Measurements from ENCODE around the gene SENP8. TPM values are rescaled to one million over a fixed set of nuclear protein-coding genes. Genes with fewer than 3 reads are reported as not detected.

Gene SENP8
- total and polyA plus RNA-seq, 12 donors, result 1.8 to 8.8 (median 6.6) TPM

DNA sequence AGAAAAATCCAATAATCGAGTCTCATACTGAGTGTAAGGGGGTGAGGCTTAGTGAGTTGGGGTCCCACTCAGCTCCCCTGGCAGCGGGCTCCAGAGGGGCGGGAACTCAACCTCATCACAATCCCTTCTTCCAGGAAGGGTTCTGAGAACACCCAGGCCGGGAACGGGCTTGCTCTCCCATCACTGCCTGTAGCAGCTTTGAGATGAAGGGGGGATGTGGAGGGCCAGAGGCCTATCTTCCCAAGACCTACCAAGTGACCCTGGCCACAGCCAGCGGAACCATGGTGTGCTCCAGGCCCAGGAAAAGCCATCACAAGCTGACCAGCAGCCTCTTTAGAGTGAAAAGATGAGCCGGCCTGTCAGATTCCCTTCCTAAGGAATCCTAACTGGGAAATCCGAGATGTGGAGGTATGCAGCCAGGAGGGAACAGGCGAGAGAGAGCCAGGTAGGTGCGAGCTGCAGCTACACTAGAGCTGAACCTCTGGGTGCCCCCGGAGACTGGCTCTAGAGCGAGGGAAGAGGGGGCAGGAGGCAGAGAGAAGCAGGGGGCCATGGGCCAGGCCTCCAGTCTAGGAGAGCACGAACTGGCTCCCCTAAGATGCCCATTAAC, 60.9 kb downstream of the SENP8 start:
- Histone ChIP-seq H3K27ac (no peak overlapping the region), H3K4me1 (peaks cover 3 to 23% (median 15%) of the 10 kb centered on the region in 9 donors), H3K27me3 (peaks cover 0 to 16% (median 12%) of the 10 kb centered on the region in 7 donors), H3K36me3 (no peaks in the 10 kb centered on the region), H3K4me3 (no peak overlapping the region), H3K9me3 (no peaks in the 10 kb centered on the region)
- WGBS, 2 donors, result 92 to 96% methylated on average over 13 of the region's 13 CpGs
- TF ChIP-seq, protein P1, sequence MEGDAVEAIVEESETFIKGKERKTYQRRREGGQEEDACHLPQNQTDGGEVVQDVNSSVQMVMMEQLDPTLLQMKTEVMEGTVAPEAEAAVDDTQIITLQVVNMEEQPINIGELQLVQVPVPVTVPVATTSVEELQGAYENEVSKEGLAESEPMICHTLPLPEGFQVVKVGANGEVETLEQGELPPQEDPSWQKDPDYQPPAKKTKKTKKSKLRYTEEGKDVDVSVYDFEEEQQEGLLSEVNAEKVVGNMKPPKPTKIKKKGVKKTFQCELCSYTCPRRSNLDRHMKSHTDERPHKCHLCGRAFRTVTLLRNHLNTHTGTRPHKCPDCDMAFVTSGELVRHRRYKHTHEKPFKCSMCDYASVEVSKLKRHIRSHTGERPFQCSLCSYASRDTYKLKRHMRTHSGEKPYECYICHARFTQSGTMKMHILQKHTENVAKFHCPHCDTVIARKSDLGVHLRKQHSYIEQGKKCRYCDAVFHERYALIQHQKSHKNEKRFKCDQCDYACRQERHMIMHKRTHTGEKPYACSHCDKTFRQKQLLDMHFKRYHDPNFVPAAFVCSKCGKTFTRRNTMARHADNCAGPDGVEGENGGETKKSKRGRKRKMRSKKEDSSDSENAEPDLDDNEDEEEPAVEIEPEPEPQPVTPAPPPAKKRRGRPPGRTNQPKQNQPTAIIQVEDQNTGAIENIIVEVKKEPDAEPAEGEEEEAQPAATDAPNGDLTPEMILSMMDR (IDR thresholded peaks at IDR 0.05), result no peak
- intact Hi-C loops (cut with DNase I), result no loop called here
- no peak for ATAC-seq
- no peak for DNase-seq

DNA sequence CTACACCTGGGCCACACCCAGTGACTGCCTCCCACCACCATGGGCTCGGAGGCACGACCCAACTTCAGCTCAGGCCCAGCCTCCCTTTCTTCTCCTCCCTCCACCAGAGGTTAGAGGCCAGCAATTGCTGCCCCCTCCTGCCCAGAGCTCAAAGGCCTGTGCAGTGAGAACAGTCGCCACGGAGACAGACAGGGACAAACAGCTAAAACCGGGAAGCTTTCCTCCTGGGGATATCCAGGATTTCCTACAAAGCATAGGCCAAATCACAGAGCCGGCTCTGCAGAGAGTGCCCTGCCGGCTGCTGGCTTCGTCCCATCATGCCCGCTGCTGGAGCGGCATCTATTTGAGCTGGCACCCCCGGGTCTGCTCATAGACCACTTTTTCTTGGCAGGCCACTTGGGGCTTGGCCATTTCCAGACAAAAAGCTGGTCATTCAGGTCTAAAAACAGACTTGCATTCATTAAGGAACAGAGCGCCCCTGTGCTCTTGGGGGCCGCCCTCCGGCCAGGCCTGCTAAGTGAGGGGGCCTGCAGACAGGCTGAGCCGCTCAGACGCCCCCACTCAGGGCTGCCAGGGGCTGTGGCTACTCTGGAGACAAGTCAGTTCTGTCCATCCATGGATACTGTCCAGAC, 61.9 kb downstream of the SENP8 start:
- 48 to 54% methylated on average over 16 of the region's 16 CpGs for WGBS, 2 donors
- intact Hi-C loops (cut with DNase I), result no loop called here
- TF ChIP-seq, protein P1 (IDR thresholded peaks at IDR 0.05), result peak in 1 of 9 donors; percentile 13
- Histone ChIP-seq H3K27ac (peak overlapping the region in 2 of 10 donors; percentile 10 to 50), H3K4me1 (peaks cover 3 to 29% (median 19%) of the 10 kb centered on the region in 9 donors), H3K36me3 (no peaks in the 10 kb centered on the region), H3K27me3 (peaks cover 0 to 26% (median 22%) of the 10 kb centered on the region in 7 donors), H3K9me3 (no peaks in the 10 kb centered on the region), H3K4me3 (peak overlapping the region in 1 of 10 donors; percentile 4)
- ATAC-seq (peak in 7 of 8 donors; percentile 34 to 77 (median 66)), DNase-seq (peak in 1 of 2 donors; percentile 55)

DNA sequence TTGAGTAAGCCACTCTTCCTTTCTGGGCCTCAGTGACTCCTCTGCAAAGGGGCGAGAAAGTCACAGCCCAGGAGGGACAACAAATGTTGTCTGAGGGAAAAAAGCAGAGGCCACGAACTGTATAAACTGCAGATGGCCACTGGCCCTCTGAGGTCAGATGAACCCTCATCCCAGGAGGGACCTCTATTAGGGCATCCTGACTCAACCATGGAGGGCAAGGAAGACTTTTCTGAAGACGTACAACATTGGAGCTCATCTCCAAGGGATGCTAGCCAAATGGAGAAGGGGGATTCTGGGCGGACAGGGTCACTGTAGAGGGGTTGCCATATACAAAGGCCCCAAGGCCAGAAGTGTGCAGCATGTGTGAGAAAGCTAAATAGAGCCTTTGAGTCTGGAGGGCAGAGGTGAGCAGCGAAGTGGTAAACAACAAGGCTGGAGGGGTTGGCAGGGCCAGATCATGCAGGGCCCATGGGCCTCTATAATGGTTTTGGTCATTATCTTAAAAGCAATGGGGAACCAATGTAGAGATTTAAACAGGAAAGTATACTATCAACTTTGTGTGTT, 62.6 kb downstream of the SENP8 start:
- no peak for DNase-seq
- WGBS, 2 donors, result 91 to 97% methylated on average over 5 of the region's 5 CpGs
- no peak overlapping the region for H3K27ac ChIP-seq

DNA sequence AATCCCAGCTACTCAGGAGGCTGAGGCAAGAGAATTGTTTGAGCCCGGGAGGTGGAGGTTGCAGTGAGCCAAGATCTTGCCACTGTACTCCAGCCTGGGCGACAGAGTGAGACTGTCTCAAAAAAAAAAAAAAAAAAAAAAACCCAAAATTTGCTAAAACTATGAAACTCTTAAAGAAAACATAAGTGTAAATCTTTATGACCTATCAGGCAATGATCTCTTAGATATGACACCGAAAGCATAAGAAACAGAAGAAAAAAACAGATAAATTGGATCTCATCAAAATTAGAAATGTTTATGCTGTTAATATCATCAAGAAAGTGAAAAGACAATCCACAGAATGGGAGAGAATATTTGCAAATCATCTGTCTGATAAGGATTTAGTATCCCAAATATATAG, 64.0 kb downstream of the SENP8 start:
- no peak for ATAC-seq
- TF ChIP-seq, protein P1 (IDR thresholded peaks at IDR 0.05), result no peak
- peaks cover 3 to 29% (median 19%) of the 10 kb centered on the region in 9 donors for H3K4me1 ChIP-seq
- H3K27ac ChIP-seq, result no peak overlapping the region
- H3K27me3 ChIP-seq, result peaks cover 0 to 48% (median 27%) of the 10 kb centered on the region in 7 donors
- no peak for DNase-seq
- no peaks in the 10 kb centered on the region for H3K36me3 ChIP-seq
- intact Hi-C loops (cut with DNase I), result no loop called here
- H3K4me3 ChIP-seq, result no peak overlapping the region
- WGBS, 2 donors, result 97 to 99% methylated on average over 3 of the region's 3 CpGs
- no peaks in the 10 kb centered on the region for H3K9me3 ChIP-seq

More for the DNA sequence above, 62.6 kb downstream of the SENP8 start:
- Histone ChIP-seq H3K9me3 (no peaks in the 10 kb centered on the region), H3K4me1 (peaks cover 3 to 29% (median 19%) of the 10 kb centered on the region in 9 donors), H3K27me3 (peaks cover 0 to 34% (median 27%) of the 10 kb centered on the region in 7 donors), H3K4me3 (no peak overlapping the region), H3K36me3 (no peaks in the 10 kb centered on the region)
- no peak for ATAC-seq
- TF ChIP-seq, protein P1 (IDR thresholded peaks at IDR 0.05), result no peak
- intact Hi-C loops (cut with DNase I), result no loop called here
